HCT116 (cell line): Measurements from ENCODE around the gene ZNF74.

Experiments used
- CEBPB ChIP-seq: IDR thresholded peaks from 2 replicates; pipeline ENCODE4 v1.6.1; 2012; ENCODE audit warnings: low read depth
- EGR1 ChIP-seq: IDR thresholded peaks from 2 replicates; pipeline ENCODE4 v1.6.1; 2012; ENCODE audit warnings: low read depth
- EZH2 ChIP-seq: fragments of 200-600 bp; sonication (generic); IDR thresholded peaks from 2 replicates; pipeline ENCODE4 v1.6.1; 2017; ENCODE audit warnings: antibody characterized with exemption, mixed run types
- JUND ChIP-seq: IDR thresholded peaks from 2 replicates; pipeline ENCODE4 v1.6.1; 2012
- MAX ChIP-seq: IDR thresholded peaks from 2 replicates; pipeline ENCODE4 v1.6.1; 2012
- POLR2A ChIP-seq: IDR thresholded peaks from 2 replicates; pipeline ENCODE4 v1.7.0; 2011; ENCODE audit warnings: borderline replicate concordance; ENCODE audit not compliant: insufficient read depth, insufficient read length; ENCODE audit errors: extremely low read depth
- POLR2AphosphoS5 ChIP-seq: IDR thresholded peaks from 2 replicates; pipeline ENCODE4 v1.6.1; 2011; ENCODE audit warnings: mild to moderate bottlenecking, low read depth, low read length, moderate library complexity
- SP1 ChIP-seq: IDR thresholded peaks from 2 replicates; pipeline ENCODE4 v1.6.1; 2012; ENCODE audit warnings: low read depth
- YY1 ChIP-seq: IDR thresholded peaks from 2 replicates; pipeline ENCODE4 v1.6.1; 2011; ENCODE audit warnings: low read length, low read depth, moderate library complexity, mild to moderate bottlenecking; ENCODE audit not compliant: insufficient replicate concordance; ENCODE audit errors: extremely low read depth
- ZFX ChIP-seq: fragments of 450-650 bp; IDR thresholded peaks from 2 replicates; pipeline ENCODE4 v1.6.1; 2017
- TF ChIP-seq, protein P1 (sequence below), 3 experiments: fragments of 200-600 bp in 1 of 3; sonication (generic) in 1 of 3; IDR thresholded peaks in 2 of 3; conservative IDR thresholded peaks in 1 of 3; 2 replicates each; pipeline ENCODE4 v1.5.1; 2012 to 2017; ENCODE audit warnings: low read depth in 2 of 3, low read length in 2 of 3, antibody characterized with exemption in 1 of 3, borderline replicate concordance in 1 of 3, control low read depth in 1 of 3, mild to moderate bottlenecking in 1 of 3, mixed read lengths in 1 of 3, mixed run types in 1 of 3, moderate library complexity in 1 of 3; ENCODE audit not compliant: insufficient read depth in 1 of 3
- TF ChIP-seq, protein P2 (sequence below): IDR thresholded peaks from 2 replicates; pipeline ENCODE4 v1.6.1; 2012

GRCh38 chr22:20380486-20380885, 13.5 kb upstream of the ZNF74 start:
- TF ChIP-seq, protein P1, sequence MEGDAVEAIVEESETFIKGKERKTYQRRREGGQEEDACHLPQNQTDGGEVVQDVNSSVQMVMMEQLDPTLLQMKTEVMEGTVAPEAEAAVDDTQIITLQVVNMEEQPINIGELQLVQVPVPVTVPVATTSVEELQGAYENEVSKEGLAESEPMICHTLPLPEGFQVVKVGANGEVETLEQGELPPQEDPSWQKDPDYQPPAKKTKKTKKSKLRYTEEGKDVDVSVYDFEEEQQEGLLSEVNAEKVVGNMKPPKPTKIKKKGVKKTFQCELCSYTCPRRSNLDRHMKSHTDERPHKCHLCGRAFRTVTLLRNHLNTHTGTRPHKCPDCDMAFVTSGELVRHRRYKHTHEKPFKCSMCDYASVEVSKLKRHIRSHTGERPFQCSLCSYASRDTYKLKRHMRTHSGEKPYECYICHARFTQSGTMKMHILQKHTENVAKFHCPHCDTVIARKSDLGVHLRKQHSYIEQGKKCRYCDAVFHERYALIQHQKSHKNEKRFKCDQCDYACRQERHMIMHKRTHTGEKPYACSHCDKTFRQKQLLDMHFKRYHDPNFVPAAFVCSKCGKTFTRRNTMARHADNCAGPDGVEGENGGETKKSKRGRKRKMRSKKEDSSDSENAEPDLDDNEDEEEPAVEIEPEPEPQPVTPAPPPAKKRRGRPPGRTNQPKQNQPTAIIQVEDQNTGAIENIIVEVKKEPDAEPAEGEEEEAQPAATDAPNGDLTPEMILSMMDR (IDR thresholded peaks at IDR 0.05 in 2 of 3, conservative IDR thresholded peaks at IDR 0.05 in 1 of 3; ENCODE audit: borderline replicate concordance in 1 of 3, insufficient read depth in 1 of 3, low read depth in 2 of 3, low read length in 2 of 3): no peak
- no peak for TF ChIP-seq POLR2A
- TF ChIP-seq CEBPB: no peak
- no peak for TF ChIP-seq POLR2AphosphoS5
- no peak for TF ChIP-seq EGR1
- TF ChIP-seq, protein P2, sequence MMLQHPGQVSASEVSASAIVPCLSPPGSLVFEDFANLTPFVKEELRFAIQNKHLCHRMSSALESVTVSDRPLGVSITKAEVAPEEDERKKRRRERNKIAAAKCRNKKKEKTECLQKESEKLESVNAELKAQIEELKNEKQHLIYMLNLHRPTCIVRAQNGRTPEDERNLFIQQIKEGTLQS: no peak
- TF ChIP-seq ZFX: no peak
- TF ChIP-seq EZH2: no peak
- no peak for TF ChIP-seq SP1
- TF ChIP-seq MAX: no peak
- TF ChIP-seq YY1: no peak
- TF ChIP-seq JUND: no peak
